GM19395 (cell line): Measurements from ENCODE around the gene CD180.
"Not testable (repeated sequence)": the region's sequence is repeated elsewhere in the genome, so short reads cannot be mapped to it uniquely, and the experiment has no call there.

Source experiments
- ATAC-seq: cut with Tn5 transposase; IDR thresholded peaks from one replicate; pipeline ENCODE4 v1.9.1; 2021; ENCODE audit warnings: mild to moderate bottlenecking, moderate library complexity; ENCODE audit not compliant: unreplicated experiment

The CD180 gene

GRCh38 chr5:67189931-67190330 is 6.7 kb downstream of the CD180 start:
- ATAC-seq, result no peak

- no peak for ATAC-seq
Measured at GRCh38 chr5:67189079-67189354, 7.6 kb downstream of the CD180 start.

GRCh38 chr5:67188274-67189078 is 8.1 kb downstream of the CD180 start:
- ATAC-seq, result no peak

- ATAC-seq, result peak; percentile 62
Measured at GRCh38 chr5:67187006-67187715, 9.4 kb downstream of the CD180 start.

GRCh38 chr5:67183859-67184258 is 12.7 kb downstream of the CD180 start:
- ATAC-seq, result no peak

- ATAC-seq, result no peak
Measured at GRCh38 chr5:67182301-67182790, 14.3 kb downstream of the CD180 start.

DNA sequence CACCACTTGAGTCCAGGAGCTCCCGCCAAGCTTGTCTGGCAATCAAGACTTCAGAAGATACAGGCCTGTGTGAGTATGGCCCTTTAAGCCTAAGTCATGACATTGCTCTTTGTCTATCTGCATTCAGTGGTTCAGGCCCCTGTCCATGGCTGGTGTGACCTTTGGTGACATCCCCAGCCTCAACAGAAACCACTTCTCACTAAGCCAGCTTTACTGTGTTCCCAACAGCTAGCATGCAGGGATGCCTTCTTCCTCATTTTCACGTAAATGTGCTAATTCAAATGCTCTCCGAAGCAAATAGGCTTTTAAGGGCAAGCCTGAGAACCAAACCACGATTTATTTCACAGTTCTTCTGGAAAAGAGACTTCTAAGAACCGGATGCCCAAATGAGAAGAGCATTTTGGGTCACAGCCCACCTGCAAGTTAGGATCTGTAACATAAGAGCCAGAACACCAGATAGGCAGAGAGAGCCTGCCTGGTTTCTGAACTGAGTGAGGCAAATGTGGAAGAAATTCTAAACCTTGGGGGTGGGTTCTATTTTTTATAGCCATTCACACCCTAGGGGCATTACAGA is 14.9 kb downstream of the CD180 start:
- ATAC-seq, result no peak

DNA sequence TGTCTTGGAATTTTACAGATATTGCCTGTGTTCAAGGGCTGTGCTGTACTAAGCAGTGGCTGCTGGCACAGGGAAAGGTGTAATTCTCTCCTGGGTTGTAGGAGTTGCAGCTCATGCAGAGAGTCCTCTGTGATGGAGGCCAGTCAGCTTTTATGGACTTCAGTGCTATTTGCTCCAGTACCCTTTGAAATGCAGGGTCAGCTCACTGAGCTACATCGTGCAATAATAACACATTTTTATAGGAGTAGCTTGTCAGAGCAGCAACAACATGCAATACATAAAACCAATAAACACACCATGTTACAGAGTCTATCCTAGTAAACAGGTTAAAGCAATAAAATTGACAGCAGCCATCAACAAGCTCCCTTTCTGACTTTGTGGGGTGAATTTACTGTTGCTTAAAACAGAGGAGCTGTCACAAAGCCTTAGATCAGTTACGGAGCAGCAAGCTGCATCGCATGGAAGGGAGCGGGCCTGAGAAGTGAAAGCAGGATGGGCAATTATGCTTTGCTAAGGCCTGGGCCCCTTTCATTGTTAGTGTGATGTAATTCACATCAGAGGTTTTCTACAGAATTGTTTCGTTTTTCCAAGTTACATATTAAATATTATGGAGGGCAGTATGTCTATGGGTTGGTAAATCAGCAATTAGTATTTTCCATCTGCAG is 16.8 kb downstream of the CD180 start:
- no peak for ATAC-seq

GRCh38 chr5:67178966-67179365 is 17.6 kb downstream of the CD180 start:
- no peak for ATAC-seq

- ATAC-seq, result no peak
Measured at GRCh38 chr5:67178085-67178484, 18.5 kb downstream of the CD180 start.

- no peak for ATAC-seq
Measured at GRCh38 chr5:67176936-67177335, 19.7 kb downstream of the CD180 start.

DNA sequence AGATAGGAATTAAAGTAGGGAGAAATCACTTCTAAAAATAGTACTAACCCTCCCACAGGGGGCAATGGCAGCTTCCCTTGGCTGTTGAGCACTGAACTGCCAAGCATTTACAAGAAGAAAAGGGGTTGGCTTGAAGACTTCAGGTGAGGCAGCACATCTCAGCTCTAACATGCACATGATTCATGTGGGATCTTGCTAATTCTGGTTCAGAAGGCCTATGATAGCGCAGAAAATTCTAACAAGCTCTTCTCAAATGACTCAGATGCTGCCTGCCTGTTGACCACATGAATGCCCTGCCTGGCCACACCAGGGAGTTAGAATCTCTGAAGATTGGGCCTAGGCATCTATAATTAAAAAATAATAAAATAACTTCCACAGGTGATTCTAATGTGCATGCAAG is 22.6 kb downstream of the CD180 start:
- ATAC-seq, result no peak

DNA sequence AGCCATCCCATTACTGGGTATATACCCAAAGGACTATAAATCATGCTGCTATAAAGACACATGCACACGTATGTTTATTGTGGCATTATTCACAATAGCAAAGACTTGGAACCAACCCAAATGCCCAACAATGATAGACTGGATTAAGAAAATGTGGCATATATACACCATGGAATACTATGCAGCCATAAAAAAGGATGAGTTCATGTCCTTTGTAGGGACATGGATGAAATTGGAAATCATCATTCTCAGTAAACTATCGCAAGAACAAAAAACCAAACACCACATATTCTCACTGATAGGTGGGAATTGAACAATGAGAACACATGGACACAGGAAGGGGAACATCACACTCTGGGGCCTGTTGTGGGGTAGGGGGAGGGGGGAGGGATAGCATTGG is 23.2 kb downstream of the CD180 start:
- not testable (repeated sequence) for ATAC-seq

- no peak for ATAC-seq
Measured at GRCh38 chr5:67170767-67171166, 25.8 kb downstream of the CD180 start.

DNA sequence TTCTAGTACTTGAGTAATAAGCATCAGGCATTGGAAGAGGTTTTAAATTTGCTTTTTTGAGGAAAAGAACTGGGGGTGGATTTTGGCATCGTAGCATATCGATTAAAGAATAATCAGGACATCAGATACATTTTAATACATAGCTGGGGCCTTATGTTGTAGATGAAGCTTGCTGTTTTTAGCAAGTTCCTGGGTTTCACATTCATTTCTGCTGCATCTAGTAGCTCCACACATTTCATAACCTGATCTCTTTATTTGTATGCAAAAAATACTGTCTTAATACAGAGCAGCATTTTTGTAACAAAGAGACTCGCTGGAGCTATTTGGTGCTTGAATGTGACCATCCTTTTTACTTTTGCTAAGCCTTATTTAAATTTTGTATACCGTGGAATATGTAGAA is 28.5 kb downstream of the CD180 start:
- ATAC-seq, result no peak

DNA sequence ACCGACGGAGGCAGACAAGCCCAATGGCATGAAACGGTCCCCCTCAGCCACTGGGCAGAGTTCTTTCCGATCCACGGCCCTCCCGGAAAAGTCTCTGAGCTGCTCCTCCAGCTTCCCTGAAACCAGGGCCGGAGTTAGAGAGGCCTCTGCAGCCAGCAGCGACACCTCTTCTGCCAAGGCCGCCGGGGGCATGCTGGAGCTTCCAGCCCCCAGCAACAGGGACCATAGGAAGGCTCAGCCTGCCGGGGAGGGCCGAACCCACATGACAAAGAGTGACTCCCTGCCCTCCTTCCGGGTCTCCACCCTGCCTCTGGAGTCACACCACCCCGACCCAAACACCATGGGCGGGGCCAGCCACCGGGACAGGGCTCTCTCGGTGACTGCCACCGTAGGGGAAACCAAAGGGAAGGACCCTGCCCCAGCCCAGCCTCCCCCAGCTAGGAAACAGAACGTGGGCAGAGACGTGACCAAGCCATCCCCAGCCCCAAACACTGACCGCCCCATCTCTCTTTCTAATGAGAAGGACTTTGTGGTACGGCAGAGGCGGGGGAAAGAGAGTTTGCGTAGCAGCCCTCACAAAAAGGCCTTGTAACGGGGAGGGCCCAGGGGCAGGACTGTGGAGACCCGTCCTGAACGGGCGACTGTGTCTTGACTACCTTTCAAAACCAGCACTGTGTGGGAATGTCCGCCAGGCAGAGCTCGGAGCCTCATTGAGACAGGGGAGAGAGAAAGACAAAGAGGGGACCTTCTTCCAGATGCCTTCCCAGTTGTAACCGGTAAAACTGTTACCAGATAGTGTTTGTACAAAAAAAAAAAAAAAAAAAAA is 29.9 kb downstream of the CD180 start:
- peak; percentile 63 for ATAC-seq

DNA sequence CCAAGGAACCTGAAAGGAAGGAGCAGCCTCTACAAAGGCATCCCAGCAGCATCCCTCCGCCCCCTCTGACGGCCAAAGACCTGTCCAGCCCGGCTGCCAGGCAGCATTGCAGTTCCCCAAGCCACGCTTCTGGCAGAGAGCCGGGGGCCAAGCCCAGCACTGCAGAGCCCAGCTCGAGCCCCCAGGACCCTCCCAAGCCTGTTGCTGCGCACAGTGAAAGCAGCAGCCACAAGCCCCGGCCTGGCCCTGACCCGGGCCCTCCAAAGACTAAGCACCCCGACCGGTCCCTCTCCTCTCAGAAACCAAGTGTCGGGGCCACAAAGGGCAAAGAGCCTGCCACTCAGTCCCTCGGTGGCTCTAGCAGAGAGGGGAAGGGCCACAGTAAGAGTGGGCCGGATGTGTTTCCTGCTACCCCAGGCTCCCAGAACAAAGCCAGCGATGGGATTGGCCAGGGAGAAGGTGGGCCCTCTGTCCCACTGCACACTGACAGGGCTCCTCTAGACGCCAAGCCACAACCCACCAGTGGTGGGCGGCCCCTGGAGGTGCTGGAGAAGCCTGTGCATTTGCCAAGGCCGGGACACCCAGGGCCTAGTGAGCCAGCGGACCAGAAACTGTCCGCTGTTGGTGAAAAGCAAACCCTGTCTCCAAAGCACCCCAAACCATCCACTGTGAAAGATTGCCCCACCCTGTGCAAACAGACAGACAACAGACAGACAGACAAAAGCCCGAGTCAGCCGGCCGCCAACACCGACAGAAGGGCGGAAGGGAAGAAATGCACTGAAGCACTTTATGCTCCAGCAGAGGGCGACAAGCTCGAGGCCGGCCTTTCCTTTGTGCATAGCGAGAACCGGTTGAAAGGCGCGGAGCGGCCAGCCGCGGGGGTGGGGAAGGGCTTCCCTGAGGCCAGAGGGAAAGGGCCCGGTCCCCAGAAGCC is 30.8 kb downstream of the CD180 start:
- peak; percentile 90 for ATAC-seq

GRCh38 chr5:67164856-67165525 is 31.6 kb downstream of the CD180 start:
- ATAC-seq, result no peak
